ENCODE measurements around the gene JPH2.

The JPH2 gene

GRCh38 chr20:44073011-44073674 is 113.8 kb downstream of the JPH2 start:
- peaks cover 1% of the 10 kb centered on the region for H3K36me3 Mint-ChIP-seq (ENCODE audit: low read depth)
- ATAC-seq (no peak), DNase-seq (no peak)
- no peaks in the 10 kb centered on the region for H3K27me3 Mint-ChIP-seq
- H3K27ac Mint-ChIP-seq: no peak overlapping the region
- H3K4me1 Mint-ChIP-seq: peaks cover 67% of the 10 kb centered on the region
- H3K4me3 Mint-ChIP-seq: no peak overlapping the region
- H3K9me3 Mint-ChIP-seq: no peaks in the 10 kb centered on the region

DNA sequence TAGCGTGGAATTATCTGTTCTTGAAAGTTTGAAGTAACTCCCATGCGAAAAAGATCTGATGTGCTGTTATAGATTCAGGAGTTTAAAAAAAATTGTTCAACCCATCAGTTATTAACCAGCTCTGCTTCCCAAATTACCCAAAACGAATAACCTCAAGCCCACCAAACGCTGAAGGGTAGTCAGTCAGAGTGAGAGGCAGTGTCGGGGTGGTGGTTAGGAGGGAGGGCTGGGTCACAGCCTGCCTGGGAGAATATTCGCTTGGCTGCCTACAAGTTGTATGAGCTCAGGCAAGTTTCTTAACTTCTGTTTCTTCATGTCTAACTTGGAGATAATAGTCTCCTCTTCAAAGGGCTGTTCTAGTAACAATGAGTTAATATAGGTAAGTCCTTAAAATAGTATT is 114.6 kb downstream of the JPH2 start:
- no peak for ATAC-seq
- no peak for DNase-seq
- Mint-ChIP-seq H3K4me1 (peaks cover 74% of the 10 kb centered on the region), H3K4me3 (no peak overlapping the region), H3K36me3 (ENCODE audit: low read depth) (peaks cover 1% of the 10 kb centered on the region), H3K9me3 (no peaks in the 10 kb centered on the region), H3K27me3 (peaks cover 2% of the 10 kb centered on the region), H3K27ac (no peak overlapping the region)

- Mint-ChIP-seq H3K9me3 (no peaks in the 10 kb centered on the region), H3K4me1 (peaks cover 75% of the 10 kb centered on the region), H3K4me3 (no peak overlapping the region), H3K36me3 (ENCODE audit: low read depth) (peaks cover 1% of the 10 kb centered on the region), H3K27me3 (peaks cover 2% of the 10 kb centered on the region), H3K27ac (no peak overlapping the region)
- DNase-seq (no peak), ATAC-seq (no peak)
Measured at GRCh38 chr20:44071526-44072111, 115.4 kb downstream of the JPH2 start.

DNA sequence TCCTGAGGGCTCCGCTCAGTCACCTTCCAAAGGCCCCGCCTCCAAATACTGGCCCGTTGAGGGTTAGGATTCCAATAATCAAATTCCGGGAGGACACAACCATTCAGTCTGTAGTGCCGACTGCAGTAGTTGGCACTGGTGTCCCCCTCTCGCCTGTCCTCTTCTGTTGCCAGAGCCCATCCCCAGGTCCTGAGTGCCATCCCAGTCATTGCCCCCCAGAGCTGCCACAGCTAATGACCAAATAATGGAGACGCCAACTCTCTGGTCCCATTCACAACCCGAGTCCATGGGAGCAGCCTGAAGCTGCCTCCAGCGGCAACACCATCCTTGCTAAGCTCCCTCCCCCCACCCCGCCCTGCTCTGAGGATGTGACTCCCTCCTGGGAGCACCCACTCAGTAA is 115.9 kb downstream of the JPH2 start:
- peaks cover 2% of the 10 kb centered on the region for H3K27me3 Mint-ChIP-seq
- peaks cover 75% of the 10 kb centered on the region for H3K4me1 Mint-ChIP-seq
- no peaks in the 10 kb centered on the region for H3K9me3 Mint-ChIP-seq
- no peak overlapping the region for H3K4me3 Mint-ChIP-seq
- DNase-seq (no peak), ATAC-seq (no peak)
- no peak overlapping the region for H3K27ac Mint-ChIP-seq
- peaks cover 1% of the 10 kb centered on the region for H3K36me3 Mint-ChIP-seq (ENCODE audit: low read depth)

DNA sequence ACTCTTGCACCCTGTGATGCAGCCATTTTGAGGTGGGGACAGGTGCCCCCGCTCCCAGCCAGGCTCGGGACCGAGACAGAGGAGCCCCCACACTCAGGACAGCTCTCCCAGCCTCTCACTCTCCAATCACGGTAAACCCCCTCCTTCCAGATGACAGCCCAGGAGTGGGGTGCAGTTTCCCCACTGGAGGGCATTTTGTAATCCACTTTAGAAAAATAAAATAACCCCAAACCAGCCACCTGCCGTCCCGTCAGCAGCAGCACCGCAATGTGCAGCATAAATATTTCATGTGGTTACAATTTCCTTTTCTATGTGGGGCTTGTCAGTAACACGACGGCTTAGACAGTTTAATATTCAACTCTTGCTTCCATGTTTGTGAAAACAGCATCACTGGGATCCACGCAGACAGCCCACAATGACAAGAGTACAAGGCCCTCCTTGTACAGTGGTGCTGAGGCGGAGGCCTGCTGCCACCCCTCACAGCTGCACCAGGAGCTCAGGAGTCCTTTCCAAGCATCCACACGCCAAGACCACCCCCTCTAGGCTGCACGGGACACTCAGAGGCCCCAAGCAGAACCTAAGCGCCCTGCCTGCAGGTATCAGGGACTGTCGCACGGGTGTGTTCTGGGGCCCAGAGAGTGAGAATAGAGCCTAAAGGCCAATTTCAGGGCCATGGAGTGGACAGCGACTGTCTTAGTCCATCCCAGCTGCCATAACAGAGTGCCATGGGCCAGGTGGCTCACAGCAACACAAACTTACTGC is 116.7 kb downstream of the JPH2 start:
- peak overlapping the region; percentile 71 for H3K4me3 Mint-ChIP-seq
- H3K36me3 Mint-ChIP-seq (ENCODE audit: low read depth): peaks cover 1% of the 10 kb centered on the region
- H3K4me1 Mint-ChIP-seq: peaks cover 74% of the 10 kb centered on the region
- no peaks in the 10 kb centered on the region for H3K9me3 Mint-ChIP-seq
- peak overlapping the region; percentile 91 for H3K27ac Mint-ChIP-seq
- DNase-seq (no peak), ATAC-seq (peak; percentile 9)
- peaks cover 2% of the 10 kb centered on the region for H3K27me3 Mint-ChIP-seq

DNA sequence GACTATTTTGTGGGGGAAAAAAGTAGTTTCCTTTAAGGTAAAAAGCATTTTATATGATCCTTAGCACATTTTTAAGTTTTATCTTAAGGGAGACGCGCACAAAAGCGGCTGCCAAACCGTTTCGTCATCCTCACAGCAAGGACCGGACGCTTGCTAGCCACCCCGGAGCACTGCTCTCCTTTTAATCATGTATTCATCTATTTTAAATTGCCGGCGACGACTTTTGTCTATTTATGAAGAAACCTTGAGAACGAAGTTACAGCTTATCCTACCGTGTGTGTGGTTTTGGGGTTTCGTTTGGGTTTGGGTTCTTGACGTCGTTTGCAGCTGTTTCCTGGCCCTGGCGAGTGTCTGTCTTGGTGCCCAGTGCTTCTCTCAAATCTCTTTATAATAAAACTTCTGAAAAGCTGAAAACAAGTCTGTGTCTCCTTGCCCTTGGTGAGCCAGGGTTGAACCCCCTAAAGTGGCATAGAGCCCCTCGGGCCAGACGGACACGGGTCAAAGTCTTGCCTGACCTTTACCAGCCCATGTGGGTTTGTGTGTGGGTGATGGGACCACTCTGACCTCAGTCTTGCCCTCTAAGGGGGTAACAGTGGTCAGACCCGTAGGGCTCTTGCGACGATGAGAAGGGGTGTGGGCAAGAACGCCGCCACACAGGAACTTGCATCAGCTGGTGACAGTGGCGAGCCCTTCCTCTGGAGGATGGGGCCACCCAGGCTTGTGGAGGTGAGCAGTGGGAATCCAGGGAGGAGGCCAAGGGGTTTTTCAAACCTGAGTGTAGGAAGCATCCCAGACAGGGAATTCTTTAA is 117.6 kb downstream of the JPH2 start:
- peaks cover 1% of the 10 kb centered on the region for H3K36me3 Mint-ChIP-seq (ENCODE audit: low read depth)
- H3K9me3 Mint-ChIP-seq: no peaks in the 10 kb centered on the region
- H3K27me3 Mint-ChIP-seq: peaks cover 2% of the 10 kb centered on the region
- H3K4me3 Mint-ChIP-seq: peak overlapping the region; percentile 71
- DNase-seq (peak; percentile 72), ATAC-seq (peak; percentile 76)
- peak overlapping the region; percentile 91 for H3K27ac Mint-ChIP-seq
- H3K4me1 Mint-ChIP-seq: peaks cover 65% of the 10 kb centered on the region

- peaks cover 1% of the 10 kb centered on the region for H3K36me3 Mint-ChIP-seq (ENCODE audit: low read depth)
- H3K4me3 Mint-ChIP-seq: peak overlapping the region; percentile 71
- H3K9me3 Mint-ChIP-seq: no peaks in the 10 kb centered on the region
- no peak for DNase-seq
- peak overlapping the region; percentile 91 for H3K27ac Mint-ChIP-seq
- H3K4me1 Mint-ChIP-seq: peaks cover 57% of the 10 kb centered on the region
- H3K27me3 Mint-ChIP-seq: peaks cover 2% of the 10 kb centered on the region
- ATAC-seq: peak; percentile 30
Measured at GRCh38 chr20:44068316-44069201, 118.4 kb downstream of the JPH2 start.

DNA sequence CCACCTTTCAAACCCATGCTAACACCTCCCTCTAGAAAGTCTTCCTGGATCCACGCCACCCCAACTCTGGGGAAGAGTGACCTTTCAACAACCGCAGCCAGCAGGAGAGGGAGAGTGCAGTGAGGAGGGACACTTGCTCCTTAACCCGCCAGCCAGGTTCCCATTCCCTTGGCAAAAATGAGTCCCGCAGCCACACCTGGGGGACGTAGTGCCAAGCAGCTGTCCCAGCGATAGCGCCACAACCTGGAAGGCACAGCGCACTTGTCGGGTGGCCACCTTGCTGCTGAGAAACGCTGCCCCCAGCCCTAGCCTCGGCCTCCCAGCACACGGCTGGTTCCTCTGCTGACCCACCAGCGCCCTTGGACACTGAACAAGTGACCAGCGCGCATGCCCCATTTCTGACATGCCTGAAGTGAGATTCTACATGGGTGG is 119.3 kb downstream of the JPH2 start:
- DNase-seq (no peak), ATAC-seq (no peak)
- Mint-ChIP-seq H3K27ac (no peak overlapping the region), H3K9me3 (no peaks in the 10 kb centered on the region), H3K4me1 (peaks cover 51% of the 10 kb centered on the region), H3K36me3 (ENCODE audit: low read depth) (peaks cover 1% of the 10 kb centered on the region), H3K27me3 (peaks cover 2% of the 10 kb centered on the region), H3K4me3 (no peak overlapping the region)

GRCh38 chr20:44066645-44067606 is 120.1 kb downstream of the JPH2 start:
- Mint-ChIP-seq H3K36me3 (ENCODE audit: low read depth) (peaks cover 1% of the 10 kb centered on the region), H3K4me3 (no peak overlapping the region), H3K27ac (no peak overlapping the region), H3K4me1 (peaks cover 46% of the 10 kb centered on the region), H3K9me3 (no peaks in the 10 kb centered on the region), H3K27me3 (peaks cover 2% of the 10 kb centered on the region)
- no peak for DNase-seq
- ATAC-seq: no peak

DNA sequence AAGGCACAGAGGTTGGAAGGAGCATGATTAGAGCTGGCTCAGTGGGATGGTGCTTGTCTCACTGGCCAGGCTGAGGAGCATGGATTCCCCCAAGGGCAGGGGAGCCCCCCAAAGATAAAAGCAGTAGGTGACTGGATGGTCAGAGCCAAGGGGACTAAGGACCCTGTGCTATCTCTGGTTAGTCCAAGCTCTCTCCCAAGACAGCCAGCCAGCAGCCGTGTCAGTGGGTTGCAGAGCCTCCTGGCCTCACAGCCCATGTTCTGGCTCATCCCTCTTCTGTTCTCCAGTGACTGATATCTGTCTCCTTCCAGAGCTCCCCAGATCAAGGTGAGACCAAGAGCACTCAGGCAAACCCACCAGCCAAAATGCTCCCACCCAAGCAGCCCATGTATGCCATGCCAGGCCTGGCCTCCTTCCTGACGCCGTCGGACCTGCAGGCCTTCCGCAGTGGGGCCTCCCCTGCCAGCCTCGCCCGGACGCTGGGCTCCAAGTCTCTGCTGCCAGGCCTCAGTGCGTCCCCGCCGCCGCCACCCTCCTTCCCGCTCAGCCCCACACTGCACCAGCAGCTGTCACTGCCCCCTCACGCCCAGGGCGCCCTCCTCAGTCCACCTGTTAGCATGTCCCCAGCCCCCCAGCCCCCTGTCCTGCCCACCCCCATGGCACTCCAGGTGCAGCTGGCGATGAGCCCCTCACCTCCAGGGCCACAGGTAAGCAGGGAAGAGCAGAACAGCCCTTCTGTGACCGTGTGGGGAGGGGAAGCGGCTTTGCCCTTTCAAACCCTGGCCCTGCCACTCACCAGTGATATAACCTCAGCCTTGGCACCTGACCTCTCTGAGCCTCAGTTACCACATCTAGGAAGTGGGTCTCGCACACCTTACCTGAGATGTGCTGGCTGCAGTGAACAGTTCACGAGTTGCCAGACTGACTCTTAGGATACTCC is 121.3 kb downstream of the JPH2 start:
- Mint-ChIP-seq H3K27me3 (peaks cover 2% of the 10 kb centered on the region), H3K4me1 (peaks cover 40% of the 10 kb centered on the region), H3K36me3 (ENCODE audit: low read depth) (peaks cover 1% of the 10 kb centered on the region), H3K27ac (no peak overlapping the region), H3K4me3 (no peak overlapping the region), H3K9me3 (no peaks in the 10 kb centered on the region)
- DNase-seq: no peak
- ATAC-seq: no peak

GRCh38 chr20:44064501-44065400 is 122.2 kb downstream of the JPH2 start:
- Mint-ChIP-seq H3K27ac (no peak overlapping the region), H3K36me3 (ENCODE audit: low read depth) (peaks cover 1% of the 10 kb centered on the region)
- ATAC-seq: no peak

More at GRCh38 chr20:44064501-44065400, 122.2 kb downstream of the JPH2 start:
- Mint-ChIP-seq H3K4me3 (no peak overlapping the region), H3K4me1 (peaks cover 33% of the 10 kb centered on the region), H3K27me3 (peaks cover 2% of the 10 kb centered on the region), H3K9me3 (no peaks in the 10 kb centered on the region)
- DNase-seq: no peak

Measured in activated naive CD8-positive, alpha-beta T cell treated with anti-CD3 and anti-CD28 coated beads, Interleukin-2, amount 50 U/mL, for 24 hours (primary cell).